HG03558 (cell line): ENCODE results near the gene GPR89A.
"Not testable (repeated sequence)": the region's sequence is repeated elsewhere in the genome, so short reads cannot be mapped to it uniquely, and the experiment has no call there.

Experiments
- ATAC-seq: cut with Tn5 transposase; IDR thresholded peaks from one replicate; pipeline ENCODE4 v1.9.1; 2021; ENCODE audit warnings: moderate number of reproducible peaks; ENCODE audit not compliant: unreplicated experiment; ENCODE audit errors: extremely low read depth

GPR89A gene

DNA sequence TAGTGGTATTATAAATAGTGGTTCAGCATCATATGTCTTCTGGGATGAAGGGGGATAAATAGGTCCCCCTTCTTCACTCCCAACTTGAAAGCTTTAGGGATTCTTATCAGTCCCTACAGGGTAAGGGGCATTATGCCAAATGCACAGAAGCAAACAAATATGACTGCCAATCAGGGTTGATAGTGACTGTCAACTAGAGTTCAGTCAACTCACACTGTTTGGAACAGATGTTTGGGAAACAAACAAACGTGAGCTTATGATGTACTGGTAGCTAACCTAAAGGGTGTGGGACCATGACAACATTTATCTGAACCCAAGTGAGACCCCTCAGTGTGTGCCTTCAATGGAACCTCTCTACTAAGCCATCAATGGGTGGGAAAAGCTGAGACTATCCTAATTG is 65.4 kb downstream of the GPR89A start:
- ATAC-seq, result not testable (repeated sequence)

DNA sequence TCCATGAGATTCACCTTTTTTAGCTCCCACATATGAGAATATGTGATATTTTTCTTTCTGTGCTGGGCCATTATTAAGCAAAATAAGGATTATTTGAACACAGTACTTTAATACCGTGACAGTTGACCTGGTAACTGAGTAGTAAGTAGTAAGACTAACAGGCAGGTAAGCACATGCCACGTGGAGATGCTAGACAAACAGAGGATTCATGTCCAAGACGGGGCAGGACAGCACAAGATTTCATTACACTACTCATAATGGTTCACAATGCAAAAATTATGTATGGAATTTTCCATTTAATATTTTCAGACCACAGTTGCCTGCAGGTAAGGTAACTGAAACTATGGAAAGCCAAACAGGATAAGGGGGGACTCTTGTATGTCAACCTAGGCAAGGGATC is 77.1 kb downstream of the GPR89A start:
- not testable (repeated sequence) for ATAC-seq

DNA sequence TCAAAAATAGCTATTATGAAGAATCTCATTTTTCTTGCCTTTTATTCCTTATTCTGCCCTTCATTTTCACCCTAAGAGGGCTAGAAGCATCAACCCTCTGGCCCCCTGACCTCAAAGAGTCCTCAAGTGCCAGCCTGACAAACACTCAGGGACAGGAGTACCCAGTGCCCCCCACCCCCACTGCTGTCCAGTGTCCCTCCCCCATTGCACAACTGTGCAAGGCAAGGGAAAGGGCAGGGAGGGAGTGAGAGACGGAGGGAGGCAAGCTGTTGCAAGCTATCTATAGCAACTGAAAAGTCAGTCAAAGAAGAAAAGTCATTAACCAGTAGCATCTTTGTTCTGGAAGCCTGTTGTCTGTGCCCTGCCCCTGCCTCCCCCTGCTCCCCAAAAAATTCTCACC is 78.3 kb downstream of the GPR89A start:
- ATAC-seq, result not testable (repeated sequence)

- ATAC-seq, result no peak
Observed at GRCh38 chr1:145688328-145688727, 80.5 kb downstream of the GPR89A start.

DNA sequence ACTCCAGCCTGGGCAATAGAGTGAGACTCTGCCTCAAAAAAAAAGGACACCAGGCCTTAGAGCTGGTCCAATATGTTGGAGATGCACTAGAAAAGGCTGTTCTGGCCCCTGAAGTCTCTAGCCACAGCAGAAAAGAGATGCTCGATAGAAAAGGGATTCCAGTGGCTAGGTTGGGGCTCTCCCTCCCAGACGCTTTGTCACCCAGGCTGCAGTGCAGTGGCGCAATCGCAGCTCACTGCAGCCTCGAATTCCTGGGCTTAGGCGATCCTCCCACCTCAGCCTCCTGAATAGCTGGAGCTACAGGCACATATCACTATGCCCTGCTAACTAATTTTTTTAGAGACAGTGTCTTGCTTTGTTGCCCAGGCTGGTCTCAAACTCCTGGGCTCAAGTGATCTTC is 81.1 kb downstream of the GPR89A start:
- no peak for ATAC-seq

GRCh38 chr1:145689922-145690321 is 82.1 kb downstream of the GPR89A start:
- no peak for ATAC-seq

GRCh38 chr1:145690587-145691558 is 83.1 kb downstream of the GPR89A start:
- no peak for ATAC-seq

GRCh38 chr1:145692785-145693443 is 85.1 kb downstream of the GPR89A start:
- ATAC-seq, result no peak

DNA sequence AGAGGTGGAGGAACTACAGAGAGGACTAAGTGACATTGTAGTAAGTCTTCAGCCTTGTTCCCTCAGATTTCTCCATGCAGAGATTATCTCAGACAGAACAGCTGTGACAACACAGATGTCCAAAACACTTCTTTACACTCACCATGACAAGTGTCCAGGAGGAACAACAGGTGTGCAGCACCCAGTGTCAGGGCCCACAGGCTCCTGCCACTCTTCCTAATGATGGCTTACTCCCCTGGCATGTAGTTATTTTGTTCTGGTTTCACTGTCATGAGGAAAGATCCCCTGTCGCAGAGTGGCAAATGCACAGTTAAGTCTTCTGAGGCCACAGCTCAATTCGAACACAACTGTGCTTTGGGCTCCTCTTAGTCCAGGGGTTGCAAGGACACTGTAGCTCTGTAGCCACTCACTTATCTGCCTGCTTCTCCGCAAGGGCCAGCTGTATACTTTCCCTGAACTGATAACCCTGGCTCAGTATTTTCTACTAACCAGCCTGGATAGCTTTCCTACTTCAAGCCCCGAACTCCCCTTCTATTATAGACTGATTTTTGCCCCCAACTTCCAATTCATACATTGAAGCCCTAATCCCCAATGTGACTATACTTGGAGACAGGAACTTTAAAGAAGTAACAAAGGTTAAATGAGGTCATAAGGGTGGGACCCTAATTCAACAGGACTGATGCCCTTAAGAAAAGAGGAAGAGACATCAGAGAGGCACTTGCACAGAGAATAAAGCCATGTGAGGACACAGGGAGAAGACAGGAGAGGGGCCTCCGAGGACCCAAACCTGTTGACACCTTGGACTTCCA is 88.2 kb downstream of the GPR89A start:
- ATAC-seq, result no peak

GRCh38 chr1:145696630-145696960 is 88.8 kb downstream of the GPR89A start:
- ATAC-seq, result no peak

- ATAC-seq, result no peak
Observed at GRCh38 chr1:145701306-145701862, 93.6 kb downstream of the GPR89A start.

GRCh38 chr1:145702052-145702451 is 94.3 kb downstream of the GPR89A start:
- no peak for ATAC-seq

GRCh38 chr1:145702826-145703225 is 95.0 kb downstream of the GPR89A start:
- no peak for ATAC-seq

GRCh38 chr1:145705622-145706021 is 97.8 kb downstream of the GPR89A start:
- ATAC-seq, result no peak

DNA sequence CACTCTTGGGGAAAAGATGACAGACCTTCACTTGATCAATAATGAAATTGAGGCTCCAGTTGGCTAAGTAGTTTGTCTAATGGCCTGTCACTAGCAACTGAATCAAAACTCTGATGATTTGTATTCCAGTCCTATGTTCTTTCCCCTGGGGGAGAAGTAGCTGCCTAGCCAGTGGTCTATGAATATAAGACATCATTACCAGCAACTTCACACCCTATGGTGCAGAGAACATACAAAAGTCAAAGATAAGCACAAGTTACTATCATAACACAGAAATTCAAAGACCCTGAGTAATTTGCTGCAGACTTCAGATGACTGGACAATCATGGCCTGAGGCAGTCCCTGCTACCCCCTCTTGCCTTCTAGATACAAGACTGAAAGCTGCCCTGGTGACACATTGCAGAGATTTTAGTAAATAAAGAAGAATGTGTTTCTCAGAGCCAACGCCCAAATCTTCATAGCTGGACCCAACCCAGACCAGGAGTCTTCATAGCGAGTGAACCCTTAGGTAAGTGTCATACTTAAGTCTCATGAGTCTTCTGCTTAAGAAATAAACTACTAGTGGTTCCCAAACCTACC is 98.4 kb downstream of the GPR89A start:
- ATAC-seq, result no peak

DNA sequence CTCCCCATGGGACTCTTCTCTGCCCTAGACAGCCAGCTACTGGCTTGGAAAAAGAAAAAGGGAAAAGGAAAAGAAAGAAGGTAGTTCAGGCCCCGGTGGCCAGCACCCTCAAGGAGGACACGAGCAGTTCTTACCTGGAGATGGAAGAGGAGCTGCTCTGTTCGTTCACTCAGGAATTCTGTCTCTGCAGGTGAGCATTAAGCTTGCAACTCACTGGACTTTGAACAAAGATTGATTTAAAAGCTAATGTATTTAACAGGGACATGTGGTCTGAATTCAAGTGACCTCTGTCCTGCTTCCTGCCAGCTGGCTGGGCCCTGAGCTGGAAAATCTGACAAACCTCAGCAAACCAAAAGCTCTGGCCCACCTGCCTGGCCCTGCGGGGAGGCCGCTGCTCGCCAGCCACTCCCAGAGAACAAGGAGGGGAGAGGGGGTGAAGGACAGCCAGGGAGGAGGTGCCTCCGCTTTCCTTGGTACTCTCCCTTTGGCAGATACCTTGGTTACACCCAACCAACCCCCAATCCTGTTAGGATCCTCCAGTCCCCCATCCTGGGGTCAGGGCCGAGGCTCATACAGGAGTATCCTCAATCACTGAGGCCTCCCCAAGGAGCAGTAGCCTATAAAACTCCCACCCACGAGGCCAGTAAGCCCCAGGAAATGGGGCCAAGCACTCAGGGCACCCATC is 99.5 kb downstream of the GPR89A start, which contains the start of gene PDZK1:
TSS of gene PDZK1 (minus strand) at position 186 of the 685 bp plus-strand sequence. CDS start 19,347 bp downstream, outside the sequence.
- no peak for ATAC-seq

- ATAC-seq, result no peak
Observed at GRCh38 chr1:145708063-145708462, 100.3 kb downstream of the GPR89A start.

- no peak for ATAC-seq
Observed at GRCh38 chr1:145710291-145711027, 102.7 kb downstream of the GPR89A start.

GRCh38 chr1:145711213-145711651 is 103.4 kb downstream of the GPR89A start:
- ATAC-seq, result no peak
